Prostate gland (tissue), 2 donors: Measurements from ENCODE around the gene SNED1.

Source experiments
- POLR2A ChIP-seq: fragments of 450-650 bp; IDR thresholded peaks from one replicate; pipeline ENCODE4 v1.6.1; 2016; ENCODE audit warnings: antibody characterized with exemption, mild to moderate bottlenecking
- POLR2AphosphoS5 ChIP-seq: sonication (generic); formaldehyde crosslinking; IDR thresholded peaks from one replicate; pipeline ENCODE4 v1.6.1; 2017; ENCODE audit warnings: antibody characterized with exemption
- TF ChIP-seq, protein P1 (sequence below), 4 experiments: fragments of 200-600 bp in 2 of 4; fragments of 450-650 bp in 2 of 4; sonication (generic) in 2 of 4; IDR thresholded peaks; 1 replicate in 3 of 4; 2 replicates in 1 of 4; pipeline ENCODE4 v1.5.1; 2016 to 2019; ENCODE audit warnings: antibody characterized with exemption in 4 of 4, mild to moderate bottlenecking in 2 of 4, moderate library complexity in 2 of 4

DNA sequence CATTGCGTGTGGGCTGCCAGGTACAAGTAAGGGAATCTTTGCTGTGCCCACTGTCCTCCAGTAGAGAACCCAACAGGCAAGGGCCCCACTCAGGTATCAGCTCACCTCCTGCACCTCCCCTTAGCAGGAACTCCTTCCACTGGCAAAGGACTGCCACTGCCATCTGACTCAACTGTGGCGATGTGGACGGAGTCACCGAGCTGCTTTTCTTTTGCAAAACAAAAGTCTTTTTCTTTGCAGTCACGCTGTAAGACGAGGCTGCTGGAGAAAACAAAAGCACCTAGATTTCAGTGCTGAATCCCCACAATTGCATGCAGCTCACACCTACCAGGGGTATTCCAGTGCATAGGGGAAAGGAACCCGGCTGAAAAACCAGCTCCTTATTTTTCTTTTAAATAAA is 95.8 kb downstream of the SNED1 start:
- TF ChIP-seq, protein P1, sequence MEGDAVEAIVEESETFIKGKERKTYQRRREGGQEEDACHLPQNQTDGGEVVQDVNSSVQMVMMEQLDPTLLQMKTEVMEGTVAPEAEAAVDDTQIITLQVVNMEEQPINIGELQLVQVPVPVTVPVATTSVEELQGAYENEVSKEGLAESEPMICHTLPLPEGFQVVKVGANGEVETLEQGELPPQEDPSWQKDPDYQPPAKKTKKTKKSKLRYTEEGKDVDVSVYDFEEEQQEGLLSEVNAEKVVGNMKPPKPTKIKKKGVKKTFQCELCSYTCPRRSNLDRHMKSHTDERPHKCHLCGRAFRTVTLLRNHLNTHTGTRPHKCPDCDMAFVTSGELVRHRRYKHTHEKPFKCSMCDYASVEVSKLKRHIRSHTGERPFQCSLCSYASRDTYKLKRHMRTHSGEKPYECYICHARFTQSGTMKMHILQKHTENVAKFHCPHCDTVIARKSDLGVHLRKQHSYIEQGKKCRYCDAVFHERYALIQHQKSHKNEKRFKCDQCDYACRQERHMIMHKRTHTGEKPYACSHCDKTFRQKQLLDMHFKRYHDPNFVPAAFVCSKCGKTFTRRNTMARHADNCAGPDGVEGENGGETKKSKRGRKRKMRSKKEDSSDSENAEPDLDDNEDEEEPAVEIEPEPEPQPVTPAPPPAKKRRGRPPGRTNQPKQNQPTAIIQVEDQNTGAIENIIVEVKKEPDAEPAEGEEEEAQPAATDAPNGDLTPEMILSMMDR (IDR thresholded peaks at IDR 0.05), result no peak
- TF ChIP-seq POLR2A, result no peak
- TF ChIP-seq POLR2AphosphoS5, result no peak
